GM18951 (cell line): ENCODE measurements around the gene ARVCF.

Experiments
- POLR2A ChIP-seq: IDR thresholded peaks from 4 replicates; pipeline ENCODE4 v1.6.1; 2011; ENCODE audit warnings: mild to moderate bottlenecking; ENCODE audit not compliant: insufficient read length, insufficient read depth; ENCODE audit errors: extremely low read depth
- in situ Hi-C: fragments of 300-500 bp; cut with MboI; formaldehyde crosslinking; loops from one replicate; pipeline ENCODE4 v1.12.0; 2022; ENCODE audit warnings: low sequenced_read_pairs, mixed read lengths, inconsistent platforms; ENCODE audit not compliant: unreplicated experiment

ARVCF gene

DNA sequence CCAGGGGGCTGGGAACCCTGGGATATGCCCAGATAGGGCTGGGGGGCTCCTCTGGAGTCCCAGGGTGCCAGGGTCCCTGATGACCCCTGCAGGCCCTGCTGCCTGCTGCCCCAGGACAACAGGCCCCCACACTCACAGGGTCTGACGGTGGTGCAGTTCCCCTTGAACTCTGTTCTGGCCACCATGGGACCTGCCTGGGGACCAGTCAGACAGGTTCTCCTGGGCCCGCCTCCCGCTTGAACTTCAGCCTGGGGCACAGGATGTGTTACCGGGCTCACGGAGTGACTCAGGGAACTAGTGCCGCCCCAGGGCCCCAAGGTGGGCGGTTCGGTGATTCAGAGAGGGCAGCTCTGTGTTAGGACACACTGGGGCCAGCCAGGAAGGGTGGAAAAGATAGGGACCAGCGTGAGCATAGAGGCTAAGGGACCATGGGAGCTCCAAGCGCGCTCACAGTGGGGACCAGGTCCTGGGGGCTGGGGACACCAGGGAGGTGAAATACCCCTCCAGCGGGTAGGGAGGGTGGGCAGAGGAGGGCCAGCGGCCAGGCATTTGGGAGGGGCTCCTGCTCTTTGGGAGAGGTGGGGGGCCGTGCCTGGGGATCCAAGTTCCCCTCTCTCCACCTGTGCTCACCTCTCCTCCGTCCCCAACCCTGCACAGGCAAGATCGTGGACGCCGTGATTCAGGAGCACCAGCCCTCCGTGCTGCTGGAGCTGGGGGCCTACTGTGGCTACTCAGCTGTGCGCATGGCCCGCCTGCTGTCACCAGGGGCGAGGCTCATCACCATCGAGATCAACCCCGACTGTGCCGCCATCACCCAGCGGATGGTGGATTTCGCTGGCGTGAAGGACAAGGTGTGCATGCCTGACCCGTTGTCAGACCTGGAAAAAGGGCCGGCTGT is 53.5 kb downstream of the ARVCF start:
- TF ChIP-seq POLR2A: no peak
- in situ Hi-C loops: no loop called here

DNA sequence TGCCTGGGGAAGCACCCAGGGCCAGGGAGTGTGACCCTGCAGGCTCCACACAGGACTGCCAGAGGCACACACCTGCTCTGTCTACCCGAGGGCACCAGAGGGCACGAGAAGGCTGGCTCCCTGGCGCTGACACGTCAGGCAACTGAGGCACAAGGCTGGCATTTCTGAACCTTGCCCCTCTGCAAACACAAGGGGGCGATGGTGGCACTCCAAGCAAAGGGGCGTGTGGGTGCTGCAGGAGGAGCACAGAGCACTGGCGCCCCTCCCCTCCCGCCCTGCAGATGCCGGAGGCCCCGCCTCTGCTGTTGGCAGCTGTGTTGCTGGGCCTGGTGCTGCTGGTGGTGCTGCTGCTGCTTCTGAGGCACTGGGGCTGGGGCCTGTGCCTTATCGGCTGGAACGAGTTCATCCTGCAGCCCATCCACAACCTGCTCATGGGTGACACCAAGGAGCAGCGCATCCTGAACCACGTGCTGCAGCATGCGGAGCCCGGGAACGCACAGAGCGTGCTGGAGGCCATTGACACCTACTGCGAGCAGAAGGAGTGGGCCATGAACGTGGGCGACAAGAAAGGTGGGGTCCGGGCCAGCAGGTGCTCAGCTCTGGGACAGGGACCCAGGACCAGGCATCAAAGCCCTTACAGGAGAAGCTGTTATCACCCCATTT is 54.2 kb downstream of the ARVCF start:
- no peak for TF ChIP-seq POLR2A
- in situ Hi-C loops: no loop called here

DNA sequence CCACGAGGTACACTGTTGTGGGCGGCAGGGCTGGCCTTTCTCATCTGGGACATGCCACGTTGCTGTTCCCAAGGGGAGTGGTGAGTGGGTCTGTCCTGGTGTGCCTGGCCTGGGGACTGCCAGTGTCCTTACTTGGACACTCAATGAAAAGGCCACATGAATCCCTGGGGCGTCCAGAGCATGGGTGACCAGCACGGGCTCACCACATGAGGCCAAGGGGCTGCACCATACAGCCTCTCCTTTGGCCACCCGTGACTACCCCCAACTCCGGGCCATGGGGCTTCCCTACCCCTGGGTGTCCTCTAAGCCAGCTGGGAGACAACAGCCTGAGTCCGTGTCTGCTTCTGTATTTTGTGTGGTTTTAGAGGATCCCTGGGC is 54.8 kb downstream of the ARVCF start:
- TF ChIP-seq POLR2A: no peak
- in situ Hi-C loops: no loop called here

DNA sequence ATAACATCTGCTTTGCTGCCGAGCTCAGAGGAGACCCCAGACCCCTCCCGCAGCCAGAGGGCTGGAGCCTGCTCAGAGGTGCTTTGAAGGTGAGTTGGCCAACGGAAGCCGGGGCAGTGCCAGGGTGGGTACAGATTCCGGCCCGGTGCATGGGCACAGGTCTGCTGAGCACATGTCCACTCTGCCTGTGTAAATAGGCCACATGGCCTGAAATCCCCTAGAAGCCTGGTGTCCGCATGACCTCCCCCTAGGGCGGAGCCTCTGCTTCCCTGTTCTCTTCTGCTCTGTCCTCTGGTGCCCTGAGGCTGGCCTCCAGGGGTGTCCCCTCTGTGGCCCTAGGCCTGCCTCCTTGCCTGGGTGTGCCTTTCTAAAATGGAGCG is 55.4 kb downstream of the ARVCF start:
- no peak for TF ChIP-seq POLR2A
- in situ Hi-C loops: no loop called here

DNA sequence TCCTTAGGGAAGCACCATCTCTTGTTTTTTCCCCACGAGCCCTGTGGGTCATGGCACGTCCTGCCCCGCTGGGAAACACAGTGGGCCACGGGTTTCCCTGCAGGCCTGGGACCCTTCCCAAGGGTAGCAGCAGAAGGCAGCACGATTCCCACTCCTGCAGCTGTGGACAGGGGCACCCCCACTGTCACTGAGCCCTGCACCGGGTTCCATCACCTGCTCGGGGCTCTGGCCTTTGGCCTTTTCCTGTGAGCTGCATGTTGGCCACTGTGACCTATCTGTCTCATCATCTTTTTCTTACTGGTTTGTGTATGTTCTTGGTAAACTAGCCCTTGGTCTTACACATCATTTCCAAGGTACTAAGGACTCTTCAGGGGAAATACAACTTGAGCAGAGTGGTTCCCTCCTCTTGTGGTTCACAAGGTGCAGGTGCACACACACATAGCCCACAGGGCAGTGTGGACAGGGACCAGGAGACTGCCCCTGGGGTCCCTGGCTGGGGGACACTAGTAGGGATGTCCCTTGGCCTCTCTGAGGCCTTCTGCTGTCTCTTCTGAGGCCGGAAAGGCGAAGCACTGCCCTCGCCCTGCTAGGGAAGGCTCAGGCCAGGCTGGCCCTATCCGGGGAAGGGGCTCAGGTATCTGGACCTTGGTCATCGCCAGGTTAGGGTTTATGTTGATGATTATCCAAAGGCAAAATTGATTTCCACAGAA is 56.0 kb downstream of the ARVCF start:
- in situ Hi-C loops: no loop called here
- TF ChIP-seq POLR2A: no peak

DNA sequence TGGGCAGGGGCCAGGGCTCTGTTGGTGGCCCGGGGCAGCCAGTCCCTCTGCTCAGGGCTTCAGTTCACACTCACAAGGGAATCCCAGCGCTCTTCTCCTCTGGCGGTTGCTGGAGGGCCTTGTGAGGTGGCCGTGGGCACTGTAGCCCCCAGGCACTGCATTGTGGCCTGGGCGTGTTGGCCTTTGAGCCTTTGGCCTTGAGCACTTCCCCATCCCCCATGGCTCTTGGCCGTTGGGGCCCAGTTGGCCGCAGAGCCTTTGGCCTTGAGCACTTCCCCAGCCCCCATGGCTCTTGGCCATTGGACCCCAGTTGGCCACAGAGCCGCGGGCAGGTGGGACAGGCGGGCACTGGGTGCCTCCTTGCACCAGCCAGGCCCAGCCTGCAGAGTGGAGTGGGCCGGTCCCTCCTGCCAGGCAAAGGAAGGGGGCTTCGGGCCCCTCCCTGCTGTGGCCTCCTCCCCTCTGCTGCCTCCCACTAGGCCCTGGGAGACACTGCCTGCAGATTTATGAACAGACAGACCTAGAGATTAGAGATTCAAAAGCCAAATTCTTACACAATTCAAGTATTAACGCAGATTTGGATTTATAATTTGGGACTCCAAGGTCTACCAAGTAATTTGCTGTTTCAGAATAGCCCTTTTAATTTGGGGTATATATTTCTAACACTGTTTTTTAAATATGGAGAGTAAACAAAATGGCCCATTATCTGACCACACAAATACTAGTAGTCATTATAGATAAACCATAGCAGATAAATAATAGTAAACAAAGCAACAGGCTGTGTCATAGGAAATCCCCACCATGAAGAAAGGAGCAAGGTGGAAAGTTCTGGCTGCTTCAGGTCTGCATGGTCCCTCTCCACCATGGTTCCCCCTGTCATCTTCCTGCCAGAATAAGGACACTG is 56.8 kb downstream of the ARVCF start:
- in situ Hi-C loops: no loop called here
- TF ChIP-seq POLR2A: no peak

DNA sequence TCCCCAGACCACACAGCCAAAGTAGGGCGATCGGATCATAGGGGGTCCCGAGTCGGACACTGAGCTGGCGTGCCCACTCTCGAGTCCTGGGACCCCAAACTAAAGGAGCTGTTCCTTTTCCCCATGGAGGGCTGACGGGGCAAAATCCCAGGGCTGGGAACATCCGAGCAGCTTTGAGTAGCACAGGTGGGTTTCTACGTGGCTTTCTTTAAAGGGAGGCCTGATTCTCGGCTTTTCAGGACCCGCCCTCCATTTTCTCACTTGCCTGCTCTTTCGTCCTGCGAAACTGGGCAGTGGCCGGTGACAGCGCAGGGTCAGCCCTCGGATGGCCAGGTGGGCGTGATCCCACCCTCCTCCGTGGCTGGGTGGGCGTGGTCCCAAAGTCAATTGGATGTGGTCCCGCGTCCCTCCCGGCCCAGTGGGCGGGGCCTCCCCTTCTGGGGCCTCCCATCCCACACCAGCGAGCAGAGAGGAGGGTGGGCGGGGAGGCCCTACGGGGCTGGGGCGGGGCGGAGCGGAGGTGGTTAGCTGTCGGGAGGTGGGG is 57.5 kb downstream of the ARVCF start:
- TF ChIP-seq POLR2A: no peak
- in situ Hi-C loops: no loop called here

DNA sequence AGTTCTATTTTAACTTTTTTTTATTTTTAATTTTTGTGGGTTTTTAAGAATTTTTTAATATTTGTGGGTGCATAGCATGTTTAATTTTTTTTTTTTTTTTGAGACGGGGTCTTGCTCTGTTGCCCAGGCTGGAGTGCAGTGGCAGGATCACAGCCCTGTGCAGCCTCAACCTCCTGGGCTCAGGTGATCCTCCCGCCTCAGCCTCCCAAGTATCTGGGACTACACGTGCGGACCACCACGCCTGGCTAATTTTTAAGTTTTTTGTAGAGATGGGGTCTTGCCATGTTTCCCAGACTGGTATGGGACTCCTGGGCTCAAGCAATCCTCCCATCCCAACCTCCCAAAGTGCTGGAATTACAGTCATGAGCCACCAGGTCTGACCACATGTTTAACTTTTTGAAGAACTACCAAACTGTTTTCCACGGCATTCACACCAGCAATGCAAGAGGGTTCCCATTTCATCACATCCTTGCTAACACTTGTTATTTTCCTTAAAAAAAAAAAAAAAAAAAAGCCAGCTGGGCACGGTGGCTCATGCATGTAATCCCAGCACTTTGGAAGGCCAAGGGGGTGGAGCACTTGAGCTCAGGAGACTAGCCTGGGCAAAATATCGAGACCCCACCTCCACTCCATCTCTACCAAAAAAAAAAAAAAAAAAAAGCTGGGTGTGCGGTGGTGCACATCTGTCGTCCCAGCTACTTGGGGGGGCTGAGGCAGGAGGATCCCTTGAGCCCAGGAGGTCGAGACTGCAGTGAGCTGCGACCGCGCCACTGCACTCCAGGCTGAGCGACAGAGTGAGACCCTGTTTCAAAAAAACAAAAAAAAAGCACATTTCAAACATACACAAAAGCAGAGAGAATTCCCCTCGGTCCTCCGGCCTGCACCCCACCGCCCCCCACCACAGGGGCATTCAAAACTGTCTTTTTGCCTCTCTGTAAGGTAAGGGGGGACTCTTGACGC is 58.3 kb downstream of the ARVCF start:
- in situ Hi-C loops: no loop called here
- no peak for TF ChIP-seq POLR2A

DNA sequence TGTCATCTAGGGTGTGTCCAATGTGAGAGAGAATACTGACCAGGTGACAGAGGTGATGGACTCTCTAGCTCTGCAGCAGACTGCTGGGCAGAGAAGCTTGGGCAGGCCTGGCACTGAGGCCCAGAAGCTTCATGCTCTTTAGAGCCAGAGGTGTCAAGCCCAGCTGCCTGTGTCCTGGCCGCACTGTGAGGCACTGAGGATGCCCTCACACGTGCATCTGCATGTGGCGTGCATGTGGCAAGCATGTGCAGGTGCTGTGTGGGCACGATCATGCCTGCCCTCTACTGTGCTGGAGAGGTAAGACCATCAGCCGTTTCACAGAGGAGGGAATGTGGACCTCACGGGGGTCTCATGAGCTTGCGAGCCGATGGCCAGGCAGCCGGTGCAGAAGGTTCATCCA is 59.2 kb downstream of the ARVCF start:
- no peak for TF ChIP-seq POLR2A
- in situ Hi-C loops: no loop called here

DNA sequence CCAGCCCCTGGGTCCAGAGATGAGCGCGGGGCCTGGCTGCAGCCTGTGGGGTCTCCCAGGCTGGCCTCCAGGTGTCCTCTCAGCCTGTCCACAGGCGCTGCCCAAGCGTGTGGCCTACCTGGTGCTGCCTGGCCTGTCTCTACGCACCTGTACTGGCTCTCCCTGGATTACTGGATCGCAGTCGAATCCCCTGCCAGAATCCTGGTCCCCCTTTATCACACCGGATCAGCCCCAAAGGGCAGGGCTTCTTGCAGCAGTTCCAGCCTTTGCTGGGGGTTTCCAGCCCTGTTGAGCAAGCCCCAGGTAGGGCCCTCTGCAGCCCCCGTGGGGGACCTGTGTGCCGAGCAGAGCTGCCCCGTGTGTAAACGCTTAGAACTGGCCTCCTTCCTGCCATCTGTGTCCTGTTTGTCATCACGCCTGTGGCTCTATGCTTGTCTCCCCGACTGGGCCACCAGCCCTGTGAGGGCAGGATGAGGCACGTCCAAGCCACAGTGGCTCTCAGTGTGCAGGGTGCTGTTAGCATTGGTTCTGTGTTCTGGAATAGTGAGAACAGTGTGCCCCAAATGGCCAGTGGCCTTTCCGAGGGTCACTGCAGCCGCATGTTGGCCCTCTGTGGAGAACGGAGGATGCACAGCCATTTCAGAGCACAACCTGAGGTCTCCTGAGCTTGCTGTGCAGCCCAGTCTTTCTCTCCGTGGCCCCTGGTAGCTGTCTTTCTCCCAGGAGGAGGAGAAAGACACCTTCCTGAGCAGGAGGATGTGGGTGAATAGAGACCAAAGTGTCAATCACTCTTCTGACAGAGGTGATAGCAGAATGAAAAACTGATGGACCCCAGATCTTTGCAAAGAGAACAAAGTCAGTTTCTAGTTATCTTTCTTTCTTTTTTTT is 61.1 kb downstream of the ARVCF start:
- in situ Hi-C loops: no loop called here
- TF ChIP-seq POLR2A: no peak

DNA sequence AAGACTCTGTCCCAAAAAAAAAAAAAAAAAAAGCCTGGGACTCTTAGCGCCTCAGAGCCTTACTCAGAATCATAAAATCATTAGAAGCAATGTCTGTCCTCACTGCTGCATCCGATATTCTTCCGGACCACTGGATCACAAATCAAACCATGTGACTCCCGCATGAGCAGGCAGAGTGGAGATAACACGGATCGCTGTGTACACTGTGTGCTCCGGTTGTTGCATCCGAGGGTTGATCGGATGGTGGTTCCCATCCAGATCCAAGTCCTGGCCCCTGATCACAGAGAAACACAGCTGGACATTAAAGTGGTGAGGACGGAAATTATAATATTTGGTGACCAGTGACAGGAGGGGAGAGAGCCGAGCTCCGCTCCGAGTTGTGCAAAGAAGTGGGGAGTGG is 65.3 kb downstream of the ARVCF start:
- in situ Hi-C loops: no loop called here
- no peak for TF ChIP-seq POLR2A
